ENCODE measurements around the gene TMEM63B. TPM values are rescaled to one million over a fixed set of nuclear protein-coding genes. Genes with fewer than 3 reads are reported as not detected.

Gene TMEM63B
- total and polyA plus RNA-seq, 4 donors, result 49.0 to 94.5 (median 88.3) TPM

GRCh38 chr6:44188819-44189218 lies 61.5 kb downstream of the TMEM63B start:
- H3K27me3 ChIP-seq (ENCODE audit: control insufficient read depth in 3 of 3, insufficient read depth in 3 of 3, low read length in 2 of 3), result no peaks in the 10 kb centered on the region
- ATAC-seq (ENCODE audit: insufficient read depth, low FRiP score) (no peak), DNase-seq (no peak)
- 84 to 91% methylated on average over 2 of the region's 2 CpGs for WGBS, 2 donors
- no peak for TF ChIP-seq CTCF (IDR thresholded peaks at IDR 0.05; ENCODE audit: control extremely low read depth, extremely low read depth)
- H3K4me1 ChIP-seq (ENCODE audit: control insufficient read depth in 5 of 5, insufficient read depth in 5 of 5, low read length in 5 of 5), result peaks cover 0 to 10% (median 0%) of the 10 kb centered on the region in 5 donors
- no peak overlapping the region for H3K27ac ChIP-seq (ENCODE audit: low read depth in 1 of 2, low read length in 1 of 2)
- H3K9me3 ChIP-seq (ENCODE audit: control insufficient read depth in 4 of 4, insufficient read depth in 3 of 4, low read length in 3 of 4), result no peaks in the 10 kb centered on the region
- no peak overlapping the region for H3K9ac ChIP-seq (ENCODE audit: insufficient read depth in 1 of 2, low read length in 2 of 2)
- H3K36me3 ChIP-seq (ENCODE audit: control insufficient read depth in 4 of 4, insufficient read depth in 4 of 4, low read length in 4 of 4), result no peaks in the 10 kb centered on the region
- H3K4me3 ChIP-seq, result no peak overlapping the region

- no peak for TF ChIP-seq CTCF (IDR thresholded peaks at IDR 0.05; ENCODE audit: control extremely low read depth, extremely low read depth)
- Histone ChIP-seq H3K27me3 (ENCODE audit: control insufficient read depth in 3 of 3, insufficient read depth in 3 of 3, low read length in 2 of 3) (no peaks in the 10 kb centered on the region), H3K4me1 (ENCODE audit: control insufficient read depth in 5 of 5, insufficient read depth in 5 of 5, low read length in 5 of 5) (peaks cover 0 to 10% (median 0%) of the 10 kb centered on the region in 5 donors), H3K36me3 (ENCODE audit: control insufficient read depth in 4 of 4, insufficient read depth in 4 of 4, low read length in 4 of 4) (no peaks in the 10 kb centered on the region), H3K9me3 (ENCODE audit: control insufficient read depth in 4 of 4, insufficient read depth in 3 of 4, low read length in 3 of 4) (no peaks in the 10 kb centered on the region), H3K4me3 (no peak overlapping the region), H3K9ac (ENCODE audit: insufficient read depth in 1 of 2, low read length in 2 of 2) (no peak overlapping the region), H3K27ac (ENCODE audit: low read depth in 1 of 2, low read length in 1 of 2) (no peak overlapping the region)
- ATAC-seq (ENCODE audit: insufficient read depth, low FRiP score) (no peak), DNase-seq (no peak)
- 66 to 81% methylated on average over 2 of the region's 2 CpGs for WGBS, 2 donors
Observed at GRCh38 chr6:44189257-44189656, 61.9 kb downstream of the TMEM63B start.

GRCh38 chr6:44190715-44191114 lies 63.4 kb downstream of the TMEM63B start:
- DNase-seq, result no peak
- no peak overlapping the region for H3K27ac ChIP-seq (ENCODE audit: low read depth in 1 of 2, low read length in 1 of 2)
- peaks cover 0 to 10% (median 0%) of the 10 kb centered on the region in 5 donors for H3K4me1 ChIP-seq (ENCODE audit: control insufficient read depth in 5 of 5, insufficient read depth in 5 of 5, low read length in 5 of 5)
- H3K4me3 ChIP-seq, result no peak overlapping the region
- H3K27me3 ChIP-seq (ENCODE audit: control insufficient read depth in 3 of 3, insufficient read depth in 3 of 3, low read length in 2 of 3), result no peaks in the 10 kb centered on the region
- TF ChIP-seq CTCF (IDR thresholded peaks at IDR 0.05; ENCODE audit: control extremely low read depth, extremely low read depth), result no peak
- no peaks in the 10 kb centered on the region for H3K36me3 ChIP-seq (ENCODE audit: control insufficient read depth in 4 of 4, insufficient read depth in 4 of 4, low read length in 4 of 4)
- H3K9me3 ChIP-seq (ENCODE audit: control insufficient read depth in 4 of 4, insufficient read depth in 3 of 4, low read length in 3 of 4), result no peaks in the 10 kb centered on the region
- WGBS, 2 donors, result 39 to 53% methylated on average over 2 of the region's 2 CpGs
- ATAC-seq (ENCODE audit: insufficient read depth, low FRiP score), result no peak
- H3K9ac ChIP-seq (ENCODE audit: insufficient read depth in 1 of 2, low read length in 2 of 2), result no peak overlapping the region

- Histone ChIP-seq H3K4me3 (no peak overlapping the region), H3K36me3 (ENCODE audit: control insufficient read depth in 4 of 4, insufficient read depth in 4 of 4, low read length in 4 of 4) (no peaks in the 10 kb centered on the region), H3K4me1 (ENCODE audit: control insufficient read depth in 5 of 5, insufficient read depth in 5 of 5, low read length in 5 of 5) (peaks cover 0 to 6% (median 0%) of the 10 kb centered on the region in 5 donors), H3K9ac (ENCODE audit: insufficient read depth in 1 of 2, low read length in 2 of 2) (peak overlapping the region in 1 of 2 donors; percentile 25), H3K27ac (ENCODE audit: low read depth in 1 of 2, low read length in 1 of 2) (no peak overlapping the region), H3K9me3 (ENCODE audit: control insufficient read depth in 4 of 4, insufficient read depth in 3 of 4, low read length in 3 of 4) (no peaks in the 10 kb centered on the region), H3K27me3 (ENCODE audit: control insufficient read depth in 3 of 3, insufficient read depth in 3 of 3, low read length in 2 of 3) (no peaks in the 10 kb centered on the region)
- no peak for TF ChIP-seq CTCF (IDR thresholded peaks at IDR 0.05; ENCODE audit: control extremely low read depth, extremely low read depth)
- 30 to 37% methylated on average over 10 of the region's 10 CpGs for WGBS, 2 donors
- ATAC-seq (ENCODE audit: insufficient read depth, low FRiP score) (peak; percentile 19), DNase-seq (peak; percentile 28 to 39 (median 31))
Observed at GRCh38 chr6:44192428-44193041, 65.2 kb downstream of the TMEM63B start.
